A549 (cell line): ENCODE results near the gene MMP1. TPM values are rescaled to one million over a fixed set of nuclear protein-coding genes. Genes with fewer than 3 reads are reported as not detected.

ENCODE experiments used
- ATAC-seq, 2 experiments: fragments of 200-7000 bp in 1 of 2; fragments of >200 bp in 1 of 2; cut with Nextera tagmentation in 1 of 2; cut with Tn5 transposase in 1 of 2; 3 replicates each; pipeline versions ENCODE4 v1.8.0 to v1.9.1; 2018 to 2020; ENCODE audit warnings: mild to moderate bottlenecking in 1 of 2, moderate library complexity in 1 of 2
- CTCF ChIA-PET: fragments of 300-600 bp; sonication (Branson Sonifier 250); formaldehyde crosslinking; extraction: SDS; loops from one replicate; lab custom pipeline; 2021; ENCODE audit warnings: antibody characterized with exemption, inconsistent platforms; lab: Yijun Ruan, JAX
- POLR2A ChIA-PET: fragments of 350-600 bp; formaldehyde crosslinking; extraction: SDS; loops from one replicate; lab custom pipeline; 2021; ENCODE audit warnings: antibody characterized with exemption, inconsistent platforms; lab: Yijun Ruan, JAX
- DNase-seq, 2 experiments: peaks; one replicate each; pipeline versions ENCODE4 v3.0.0 to v3.0.0-alpha.2; 2011 to 2016; ENCODE audit warnings: low read depth in 1 of 2, low spot score in 1 of 2
- FAIRE-seq: peaks from 2 replicates; lab custom pipeline; 2011; peaks lifted over from hg19 to GRCh38; lab: Jason Lieb, UNC
- H3K27ac ChIP-seq, 2 experiments: fragments of >200 bp; sonication (Bioruptor Twin); formaldehyde crosslinking; 3 replicates each; pipeline ENCODE4 v1.5.1; 2016 to 2017
- H3K4me1 ChIP-seq: fragments of >200 bp; sonication (Bioruptor Twin); formaldehyde crosslinking; 3 replicates; pipeline ENCODE4 v1.6.1; 2016
- H3K4me2 ChIP-seq: fragments of >200 bp; sonication (Bioruptor Twin); formaldehyde crosslinking; 3 replicates; pipeline ENCODE4 v1.6.1; 2016
- H3K4me3 ChIP-seq: fragments of >200 bp; sonication (Bioruptor Twin); formaldehyde crosslinking; 3 replicates; pipeline ENCODE4 v1.5.1; 2016
- H3K9me3 ChIP-seq: fragments of >200 bp; sonication (Bioruptor Twin); formaldehyde crosslinking; 3 replicates; pipeline ENCODE4 v1.6.1; 2016
- ATOH8 ChIP-seq: fragments of 250-450 bp; sonication (Bioruptor Pico); IDR thresholded peaks from 2 replicates; pipeline ENCODE4 v1.5.0; 2020; ENCODE audit warnings: low read depth, mild to moderate bottlenecking, moderate library complexity
- BHLHE40 ChIP-seq: IDR thresholded peaks from 2 replicates; pipeline ENCODE4 v1.6.1; 2012; ENCODE audit warnings: low read depth, low read length, inconsistent platforms
- CEBPB ChIP-seq, 2 experiments: fragments of >200 bp in 1 of 2; sonication (Bioruptor Twin) in 1 of 2; formaldehyde crosslinking in 1 of 2; IDR thresholded peaks; 2 replicates each; pipeline ENCODE4 v1.6.1; 2012 to 2016
- CHD2 ChIP-seq: fragments of 150-350 bp; IDR thresholded peaks from 2 replicates; pipeline ENCODE4 v1.6.1; 2014; ENCODE audit warnings: low read length; ENCODE audit not compliant: partially characterized antibody
- CTCF ChIP-seq: fragments of >200 bp; sonication (Bioruptor Twin); formaldehyde crosslinking; IDR thresholded peaks from 3 replicates; pipeline ENCODE4 v1.5.1; 2016
- ELK1 ChIP-seq: fragments of 150-350 bp; IDR thresholded peaks from 2 replicates; pipeline ENCODE4 v1.6.1; 2014; ENCODE audit warnings: low read depth, mild to moderate bottlenecking, low read length
- FOSB ChIP-seq: fragments of 250-450 bp; sonication (Bioruptor Pico); IDR thresholded peaks from 2 replicates; pipeline ENCODE4 v1.5.0; 2020; ENCODE audit warnings: mild to moderate bottlenecking, moderate library complexity
- FOSL2 ChIP-seq, 2 experiments: fragments of 450-650 bp in 1 of 2; fragments of >200 bp in 1 of 2; sonication (Bioruptor Twin) in 1 of 2; formaldehyde crosslinking; IDR thresholded peaks; 2 replicates each; pipeline versions ENCODE4 v1.5.0 to v1.6.1; 2016 to 2020; ENCODE audit warnings: mild to moderate bottlenecking in 1 of 2, moderate library complexity in 1 of 2
- GATA3 ChIP-seq: IDR thresholded peaks from 2 replicates; pipeline ENCODE4 v1.6.1; 2012; ENCODE audit warnings: borderline replicate concordance
- HOXA7 ChIP-seq: fragments of 250-450 bp; sonication (Bioruptor Pico); IDR thresholded peaks from 2 replicates; pipeline ENCODE4 v1.5.0; 2020; ENCODE audit warnings: mild to moderate bottlenecking, moderate library complexity
- HOXB13 ChIP-seq: fragments of 250-450 bp; sonication (Bioruptor Pico); IDR thresholded peaks from 2 replicates; pipeline ENCODE4 v1.5.0; 2020; ENCODE audit warnings: low read depth, mild to moderate bottlenecking, moderate library complexity
- JUNB ChIP-seq: fragments of >200 bp; sonication (Bioruptor Twin); formaldehyde crosslinking; IDR thresholded peaks from 2 replicates; pipeline ENCODE4 v1.6.1; 2016
- KDM1A ChIP-seq: fragments of 200-600 bp; sonication (generic); IDR thresholded peaks from 2 replicates; pipeline ENCODE4 v1.6.1; 2016; ENCODE audit warnings: low read depth, mild to moderate bottlenecking
- MAFK ChIP-seq: fragments of 450-650 bp; IDR thresholded peaks from 2 replicates; pipeline ENCODE4 v1.6.1; 2014; ENCODE audit not compliant: partially characterized antibody
- MAX ChIP-seq: IDR thresholded peaks from 2 replicates; pipeline ENCODE4 v1.6.1; 2012
- NFE2L2 ChIP-seq: fragments of 150-350 bp; conservative IDR thresholded peaks from 2 replicates; pipeline ENCODE4 v1.6.1; 2014; ENCODE audit warnings: low read length
- NR3C1 ChIP-seq: fragments of >200 bp; sonication (Bioruptor Twin); formaldehyde crosslinking; IDR thresholded peaks from 3 replicates; pipeline ENCODE4 v1.6.1; 2017
- PHF8 ChIP-seq: fragments of 200-600 bp; sonication (generic); IDR thresholded peaks from 2 replicates; pipeline ENCODE4 v1.6.1; 2016; ENCODE audit warnings: low read depth, mild to moderate bottlenecking, antibody characterized with exemption, moderate library complexity, borderline replicate concordance
- POLR2A ChIP-seq: IDR thresholded peaks from 2 replicates; pipeline ENCODE4 v1.6.1; 2012; ENCODE audit warnings: mild to moderate bottlenecking, low read length
- RARB ChIP-seq: fragments of 250-450 bp; sonication (Bioruptor Pico); IDR thresholded peaks from 2 replicates; pipeline ENCODE4 v1.8.0; 2021; ENCODE audit warnings: mild to moderate bottlenecking, moderate library complexity
- RFX5 ChIP-seq: fragments of 450-650 bp; IDR thresholded peaks from 2 replicates; pipeline ENCODE4 v1.7.1; 2014; ENCODE audit warnings: antibody characterized with exemption, mild to moderate bottlenecking, moderate library complexity
- RNF2 ChIP-seq: fragments of 200-600 bp; sonication (generic); IDR thresholded peaks from 2 replicates; pipeline ENCODE4 v1.6.1; 2016; ENCODE audit warnings: low read depth, mild to moderate bottlenecking, antibody characterized with exemption, moderate library complexity, borderline replicate concordance
- SMC3 ChIP-seq: fragments of >200 bp; sonication (Bioruptor Twin); formaldehyde crosslinking; IDR thresholded peaks from 3 replicates; pipeline ENCODE4 v1.6.1; 2018; ENCODE audit warnings: inconsistent platforms
- USF2 ChIP-seq: fragments of 450-650 bp; IDR thresholded peaks from 2 replicates; pipeline ENCODE4 v1.6.1; 2014; ENCODE audit warnings: antibody characterized with exemption
- ZNF302 ChIP-seq: fragments of 250-450 bp; sonication (Bioruptor Pico); IDR thresholded peaks from 2 replicates; pipeline ENCODE4 v1.9.0; 2021; ENCODE audit warnings: inconsistent platforms, mild to moderate bottlenecking, moderate library complexity
- WGBS: methylation state at CpG from one replicate; pipeline ENCODE4 v1.1.6; 2017; ENCODE audit errors: missing lambda C conversion rate; 5-methylcytosine and 5-hydroxymethylcytosine counted together
- polyA plus RNA-seq, 4 experiments: library from polyadenylated mRNA; depleted of rRNA in 3 of 4; stranded (reverse); fragments of >200 nt; fragmentation: RNase III in 1 of 4; extraction: RNeasy Plus Mini Kit Qiagen cat#74134 plus additional on column Dnase treatment in 1 of 4; gene quantifications; 2 replicates in 3 of 4; 3 replicates in 1 of 4; pipeline ENCODE4 v1.2.3, GENCODE V29; 2011 to 2017

MMP1 gene
- polyA plus RNA-seq, 2 of the 4 experiments (the other 2 are of a cell fraction), result 0.06 to 0.12 TPM

- no peak for ATAC-seq
- no peak for FAIRE-seq
Measured at GRCh38 chr11:102806296-102806695, 8.3 kb upstream of the MMP1 start.

GRCh38 chr11:102802341-102802740, 4.4 kb upstream of the MMP1 start:
- WGBS, result 25% methylated on average over 2 of the region's 2 CpGs
- Histone ChIP-seq H3K9me3 (no peaks in the 10 kb centered on the region), H3K4me1 (no peaks in the 10 kb centered on the region), H3K4me3 (no peak overlapping the region), H3K4me2 (no peak overlapping the region), H3K27ac (no peak overlapping the region)
- FAIRE-seq, result no peak
- TF ChIP-seq HOXB13 (CRISPR knock-in tag) (no peak), GATA3 (no peak), KDM1A (no peak), SMC3 (no peak), POLR2A (no peak), NR3C1 (no peak), CEBPB (IDR thresholded peaks at IDR 0.05) (no peak), FOSL2 (IDR thresholded peaks at IDR 0.05) (no peak), FOSL2 (CRISPR knock-in tag; IDR thresholded peaks at IDR 0.05) (no peak), BHLHE40 (no peak), CHD2 (no peak)
- ATAC-seq, result no peak
- ChIA-PET POLR2A (no interaction called here), CTCF (interaction anchor here (1.4 to 2.2 kb wide), 4 partner anchors 19 to 139 kb away, joined by 3 to 10 read pairs (median 4); no protein-coding TSS in a partner anchor)
- DNase-seq, result no peak

More at GRCh38 chr11:102806296-102806695, 8.3 kb upstream of the MMP1 start:
- POLR2A ChIA-PET, result no interaction called here
- H3K27ac ChIP-seq, result no peak overlapping the region
- no peaks in the 10 kb centered on the region for H3K4me1 ChIP-seq
- CTCF ChIA-PET, result no interaction called here
- no peak for TF ChIP-seq CHD2
- TF ChIP-seq HOXA7, result no peak
- TF ChIP-seq NFE2L2, result no peak
- no peak for TF ChIP-seq RNF2
- no peak for TF ChIP-seq ZNF302
- no peak for TF ChIP-seq RFX5
- no peak for TF ChIP-seq KDM1A
- no peak for TF ChIP-seq BHLHE40
- TF ChIP-seq FOSB (CRISPR knock-in tag), result no peak
- no peak for TF ChIP-seq MAX
- no peak for TF ChIP-seq ELK1
- WGBS, result 70% methylated on average over 3 of the region's 3 CpGs
- no peak overlapping the region for H3K4me2 ChIP-seq
- H3K4me3 ChIP-seq, result no peak overlapping the region
- no peaks in the 10 kb centered on the region for H3K9me3 ChIP-seq
- DNase-seq, result no peak

GRCh38 chr11:102800767-102801166, 2.8 kb upstream of the MMP1 start:
- ChIA-PET CTCF (interaction anchor here (0.6 to 1.5 kb wide), 3 partner anchors 17 to 593 kb away, joined by 3 read pairs; partner anchors contain the start of gene MMP10), POLR2A (no interaction called here)
- no peak for ATAC-seq
- WGBS, result 81% methylated on average over 4 of the region's 4 CpGs
- no peak for DNase-seq
- FAIRE-seq, result no peak
- H3K4me2 ChIP-seq, result no peak overlapping the region
- no peak overlapping the region for H3K4me3 ChIP-seq
- no peaks in the 10 kb centered on the region for H3K4me1 ChIP-seq
- no peak overlapping the region for H3K27ac ChIP-seq
- TF ChIP-seq ATOH8 (no peak), RNF2 (no peak), CEBPB (IDR thresholded peaks at IDR 0.05) (no peak), PHF8 (no peak), RARB (CRISPR knock-in tag) (no peak), CTCF (no peak), ZNF302 (no peak), MAFK (no peak), USF2 (no peak), JUNB (no peak), KDM1A (no peak)
- no peaks in the 10 kb centered on the region for H3K9me3 ChIP-seq
